H9 (cell line): ENCODE measurements around the gene TBL3. TPM values are rescaled to one million over a fixed set of nuclear protein-coding genes. Genes with fewer than 3 reads are reported as not detected.

Experiments
- DNase-seq: peaks from one replicate; pipeline ENCODE4 v3.0.0-alpha.2; 2017
- H2AFZ ChIP-seq: one replicate; pipeline ENCODE4 v1.6.1; 2013; ENCODE audit warnings: mild to moderate bottlenecking, low read length, control low read depth, moderate library complexity
- H2AK5ac ChIP-seq: 2 replicates; pipeline ENCODE4 v1.6.1; 2013; ENCODE audit warnings: low read length, control low read depth, mixed read lengths; ENCODE audit not compliant: insufficient read length
- H2BK120ac ChIP-seq: one replicate; pipeline ENCODE4 v1.6.1; 2013; ENCODE audit warnings: low read depth, mild to moderate bottlenecking, low read length, control low read depth, inconsistent platforms; ENCODE audit not compliant: poor library complexity, severe bottlenecking
- H2BK12ac ChIP-seq: 2 replicates; pipeline ENCODE4 v1.6.1; 2013; ENCODE audit warnings: low read length, control low read depth, mixed read lengths, low read depth; ENCODE audit not compliant: insufficient read length
- H2BK15ac ChIP-seq: 2 replicates; pipeline ENCODE4 v1.6.1; 2013; ENCODE audit warnings: low read depth, low read length, control low read depth
- H2BK20ac ChIP-seq: one replicate; pipeline ENCODE4 v1.6.1; 2013; ENCODE audit warnings: low read depth, mild to moderate bottlenecking, low read length, control low read depth, inconsistent platforms; ENCODE audit not compliant: poor library complexity, severe bottlenecking
- H2BK5ac ChIP-seq: 2 replicates; pipeline ENCODE4 v1.6.1; 2013; ENCODE audit warnings: low read length, control low read depth, mixed read lengths; ENCODE audit not compliant: insufficient read length
- H3K14ac ChIP-seq: 2 replicates; pipeline ENCODE4 v1.6.1; 2013; ENCODE audit warnings: low read length, control low read depth; ENCODE audit not compliant: insufficient read depth
- H3K18ac ChIP-seq: 2 replicates; pipeline ENCODE4 v1.6.1; 2013; ENCODE audit warnings: low read depth, mild to moderate bottlenecking, mixed read lengths, low read length, control low read depth; ENCODE audit not compliant: insufficient read length
- H3K23ac ChIP-seq: 2 replicates; pipeline ENCODE4 v1.6.1; 2013; ENCODE audit warnings: low read length, control low read depth, mixed read lengths, low read depth; ENCODE audit not compliant: insufficient read length
- H3K23me2 ChIP-seq: 2 replicates; pipeline ENCODE4 v1.6.1; 2013; ENCODE audit warnings: low read depth, mild to moderate bottlenecking, mixed read lengths, low read length, control low read depth; ENCODE audit not compliant: insufficient read length, poor library complexity, severe bottlenecking
- H3K27ac ChIP-seq: 2 replicates; pipeline ENCODE4 v1.5.1; 2013; ENCODE audit warnings: low read length, control low read depth, mixed read lengths, low read depth; ENCODE audit not compliant: insufficient read length
- H3K27me3 ChIP-seq: 2 replicates; pipeline ENCODE4 v1.6.1; 2013; ENCODE audit warnings: low read length, control low read depth, inconsistent platforms; ENCODE audit not compliant: insufficient read depth
- H3K4ac ChIP-seq: 2 replicates; pipeline ENCODE4 v1.6.1; 2013; ENCODE audit warnings: low read depth, mild to moderate bottlenecking, control low read depth, inconsistent platforms, low read length, moderate library complexity
- H3K4me1 ChIP-seq: 2 replicates; pipeline ENCODE4 v1.6.1; 2013; ENCODE audit warnings: low read length, control low read depth, inconsistent platforms; ENCODE audit not compliant: insufficient read depth
- H3K4me2 ChIP-seq: 2 replicates; pipeline ENCODE4 v1.6.1; 2013; ENCODE audit warnings: low read length, control low read depth, mixed read lengths; ENCODE audit not compliant: insufficient read length, insufficient read depth
- H3K56ac ChIP-seq: 2 replicates; pipeline ENCODE4 v1.6.1; 2013; ENCODE audit warnings: low read depth, mild to moderate bottlenecking, mixed read lengths, low read length, control low read depth; ENCODE audit not compliant: insufficient read length
- H3K79me1 ChIP-seq: 2 replicates; pipeline ENCODE4 v1.6.1; 2013; ENCODE audit warnings: low read depth, mild to moderate bottlenecking, moderate library complexity, low read length, control low read depth, inconsistent platforms; ENCODE audit not compliant: insufficient read depth, poor library complexity, severe bottlenecking
- H3K79me2 ChIP-seq: 2 replicates; pipeline ENCODE4 v1.6.1; 2013; ENCODE audit warnings: low read length, control low read depth, inconsistent platforms; ENCODE audit not compliant: insufficient read depth
- H3K9ac ChIP-seq: 2 replicates; pipeline ENCODE4 v1.6.1; 2013; ENCODE audit warnings: low read length, control low read depth, mixed read lengths; ENCODE audit not compliant: insufficient read length; ENCODE audit errors: extremely low read depth
- H3K9me3 ChIP-seq: one replicate; pipeline ENCODE4 v1.6.1; 2013; ENCODE audit warnings: low read depth, low read length, inconsistent platforms; ENCODE audit not compliant: control insufficient read depth
- H3T11ph ChIP-seq: one replicate; pipeline ENCODE4 v1.6.1; 2013; ENCODE audit warnings: mild to moderate bottlenecking, low read length, control low read depth, inconsistent platforms
- H4K20me1 ChIP-seq: one replicate; pipeline ENCODE4 v1.6.1; 2013; ENCODE audit not compliant: control insufficient read depth, insufficient read length, insufficient read depth
- H4K5ac ChIP-seq: 2 replicates; pipeline ENCODE4 v1.6.1; 2013; ENCODE audit warnings: low read depth, mild to moderate bottlenecking, mixed read lengths, low read length, control low read depth; ENCODE audit not compliant: insufficient read length
- H4K8ac ChIP-seq: replicated peaks from 2 replicates; pipeline ENCODE4 v1.6.1; 2013; ENCODE audit warnings: low read length, control low read depth, mixed read lengths, low read depth; ENCODE audit not compliant: insufficient read length
- H4K91ac ChIP-seq: 2 replicates; pipeline ENCODE4 v1.6.1; 2013; ENCODE audit warnings: low read depth, mild to moderate bottlenecking, moderate library complexity, mixed read lengths, low read length, control low read depth; ENCODE audit not compliant: insufficient read length
- H3K27ac Mint-ChIP-seq, 3 experiments: 2 replicates in 2 of 3; 3 replicates in 1 of 3; pipeline ENCODE4 v1.8.0; 2020 to 2021; ENCODE audit warnings: mixed read lengths in 3 of 3, mild to moderate bottlenecking in 1 of 3, moderate library complexity in 1 of 3
- H3K27me3 Mint-ChIP-seq: 2 replicates; pipeline ENCODE4 v1.8.0; 2021; ENCODE audit warnings: low read depth, mild to moderate bottlenecking, moderate library complexity, mixed read lengths
- H3K36me3 Mint-ChIP-seq, 3 experiments: 2 replicates in 2 of 3; 3 replicates in 1 of 3; pipeline ENCODE4 v1.8.0; 2020 to 2021; ENCODE audit warnings: low read depth in 3 of 3, mixed read lengths in 3 of 3; ENCODE audit not compliant: insufficient read depth in 1 of 3
- H3K4me1 Mint-ChIP-seq, 2 experiments: 2 replicates each; pipeline ENCODE4 v1.8.0; 2020; ENCODE audit warnings: mixed read lengths in 2 of 2
- H3K4me3 Mint-ChIP-seq, 2 experiments: 2 replicates in 1 of 2; 3 replicates in 1 of 2; pipeline ENCODE4 v1.8.0; 2020 to 2021; ENCODE audit warnings: mild to moderate bottlenecking in 2 of 2, mixed read lengths in 2 of 2, moderate library complexity in 1 of 2
- H3K9me3 Mint-ChIP-seq, 2 experiments: 2 replicates in 1 of 2; 3 replicates in 1 of 2; pipeline ENCODE4 v1.8.0; 2020; ENCODE audit warnings: mild to moderate bottlenecking in 2 of 2, mixed read lengths in 2 of 2, moderate library complexity in 1 of 2
- WGBS: extraction: QIAGEN DNeasy Blood & Tissue Kit; methylation state at CpG from one replicate; pipeline ENCODE4 v1.1.7; 2013; ENCODE audit warnings: missing lambda C conversion rate, low lambda C conversion rate, mixed read lengths; ENCODE audit not compliant: insufficient read length; ENCODE audit errors: extremely low coverage; 5-methylcytosine and 5-hydroxymethylcytosine counted together
- total RNA-seq: library from RNA; stranded (reverse); gene quantifications from 2 replicates; pipeline ENCODE4 v1.2.1, GENCODE V29; 2021
- TF ChIP-seq, protein P1 (sequence below): fragments of 200-600 bp; sonication (generic); conservative IDR thresholded peaks from 3 replicates; pipeline ENCODE4 v1.8.0; 2021; ENCODE audit warnings: antibody characterized with exemption, mild to moderate bottlenecking

Gene TBL3
- total RNA-seq, 1 experiment from 2014 or later: 54.0 TPM

DNA sequence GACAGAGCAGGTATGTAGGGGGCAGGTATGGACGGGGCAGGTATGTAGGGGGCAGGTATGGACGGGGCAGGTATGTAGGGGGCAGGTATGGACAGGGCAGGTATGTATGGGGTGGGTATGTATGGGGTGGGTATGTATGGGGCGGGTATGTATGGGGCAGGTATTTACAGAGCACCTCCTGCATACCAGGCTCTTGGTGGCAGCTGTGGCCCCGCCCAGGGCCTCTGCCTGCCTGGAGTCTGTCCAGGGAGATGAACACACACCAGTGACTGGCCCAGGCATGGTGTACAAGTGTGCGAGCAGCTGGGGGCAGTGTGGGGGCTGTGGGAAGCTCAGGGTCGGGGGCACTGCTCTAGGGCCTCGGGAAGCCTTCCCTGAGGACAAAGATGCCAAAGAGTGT lies 21.8 kb upstream of the TBL3 start:
- H3K4ac ChIP-seq: no peak overlapping the region
- no peaks in the 10 kb centered on the region for H3K27me3 ChIP-seq
- peaks cover 4 to 5% of the 10 kb centered on the region in 2 experiments; a peak in 2 of 4 replicates for H3K4me1 Mint-ChIP-seq
- no peaks in the 10 kb centered on the region for H3K23me2 ChIP-seq
- H2BK120ac ChIP-seq: no peak overlapping the region
- no peaks in the 10 kb centered on the region for H3K79me1 ChIP-seq
- no peak for DNase-seq
- H4K5ac ChIP-seq: no peak overlapping the region
- no peaks in the 10 kb centered on the region for H4K20me1 ChIP-seq
- no peak overlapping the region for H2AK5ac ChIP-seq
- H3K4me1 ChIP-seq: no peaks in the 10 kb centered on the region
- no peak overlapping the region for H3K4me2 ChIP-seq
- H3K9me3 ChIP-seq: no peaks in the 10 kb centered on the region
- H3K36me3 Mint-ChIP-seq: no peaks in the 10 kb centered on the region; a peak in 1 of 7 replicates
- H2BK12ac ChIP-seq: no peak overlapping the region
- peaks cover 0 to 3% of the 10 kb centered on the region in 2 experiments; a peak in 2 of 5 replicates for H3K9me3 Mint-ChIP-seq
- H3K27ac Mint-ChIP-seq: no peak overlapping the region
- H4K8ac ChIP-seq: no peak overlapping the region
- no peak overlapping the region for H2AFZ ChIP-seq
- no peaks in the 10 kb centered on the region for H3K79me2 ChIP-seq
- H2BK15ac ChIP-seq: no peak overlapping the region
- H4K91ac ChIP-seq: no peak overlapping the region
- H3K14ac ChIP-seq: no peak overlapping the region
- H3K56ac ChIP-seq: no peak overlapping the region
- H2BK20ac ChIP-seq: no peak overlapping the region
- H3T11ph ChIP-seq: no peak overlapping the region
- H3K23ac ChIP-seq: no peak overlapping the region
- no peak overlapping the region for H3K18ac ChIP-seq
- peaks cover 1% of the 10 kb centered on the region; the same call in 1 of the 2 replicates for H3K27me3 Mint-ChIP-seq
- TF ChIP-seq, protein P1, sequence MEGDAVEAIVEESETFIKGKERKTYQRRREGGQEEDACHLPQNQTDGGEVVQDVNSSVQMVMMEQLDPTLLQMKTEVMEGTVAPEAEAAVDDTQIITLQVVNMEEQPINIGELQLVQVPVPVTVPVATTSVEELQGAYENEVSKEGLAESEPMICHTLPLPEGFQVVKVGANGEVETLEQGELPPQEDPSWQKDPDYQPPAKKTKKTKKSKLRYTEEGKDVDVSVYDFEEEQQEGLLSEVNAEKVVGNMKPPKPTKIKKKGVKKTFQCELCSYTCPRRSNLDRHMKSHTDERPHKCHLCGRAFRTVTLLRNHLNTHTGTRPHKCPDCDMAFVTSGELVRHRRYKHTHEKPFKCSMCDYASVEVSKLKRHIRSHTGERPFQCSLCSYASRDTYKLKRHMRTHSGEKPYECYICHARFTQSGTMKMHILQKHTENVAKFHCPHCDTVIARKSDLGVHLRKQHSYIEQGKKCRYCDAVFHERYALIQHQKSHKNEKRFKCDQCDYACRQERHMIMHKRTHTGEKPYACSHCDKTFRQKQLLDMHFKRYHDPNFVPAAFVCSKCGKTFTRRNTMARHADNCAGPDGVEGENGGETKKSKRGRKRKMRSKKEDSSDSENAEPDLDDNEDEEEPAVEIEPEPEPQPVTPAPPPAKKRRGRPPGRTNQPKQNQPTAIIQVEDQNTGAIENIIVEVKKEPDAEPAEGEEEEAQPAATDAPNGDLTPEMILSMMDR: no peak
- no peak overlapping the region for H2BK5ac ChIP-seq
- WGBS: no CpG with 5 or more reads among the region's 7 CpGs
- H3K4me3 Mint-ChIP-seq: no peak overlapping the region
- no peak overlapping the region for H3K27ac ChIP-seq
- no peak overlapping the region for H3K9ac ChIP-seq
